Islet precursor cell (in vitro differentiated cells): Measurements from ENCODE around the gene UMOD.
"Not testable (repeated sequence)": the region's sequence is repeated elsewhere in the genome, so short reads cannot be mapped to it uniquely, and the experiment has no call there.

Source experiments
- DNase-seq: peaks from one replicate; pipeline ENCODE4 v3.0.0-alpha.2; 2018

Gene UMOD

DNA sequence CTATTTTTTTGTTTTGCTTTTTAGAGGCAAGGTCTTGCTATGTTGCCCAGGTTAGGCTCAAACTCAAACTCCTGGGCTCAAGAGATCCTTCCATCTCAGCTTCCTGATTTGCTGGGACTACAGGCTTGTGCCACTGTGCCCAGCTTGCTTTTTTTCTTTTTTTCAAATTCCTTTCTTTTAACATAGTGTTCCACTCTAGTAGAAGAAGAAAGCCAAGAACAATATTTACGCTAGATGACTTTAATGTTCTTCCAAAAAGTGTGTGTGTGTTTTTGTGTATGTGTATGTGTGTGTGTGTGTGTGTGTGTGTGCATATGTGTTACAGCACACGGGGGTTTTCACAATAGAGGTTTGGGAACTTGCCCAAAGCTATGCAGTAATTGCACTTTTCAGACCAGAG, 10.7 kb upstream of the UMOD start:
- no peak for DNase-seq

DNA sequence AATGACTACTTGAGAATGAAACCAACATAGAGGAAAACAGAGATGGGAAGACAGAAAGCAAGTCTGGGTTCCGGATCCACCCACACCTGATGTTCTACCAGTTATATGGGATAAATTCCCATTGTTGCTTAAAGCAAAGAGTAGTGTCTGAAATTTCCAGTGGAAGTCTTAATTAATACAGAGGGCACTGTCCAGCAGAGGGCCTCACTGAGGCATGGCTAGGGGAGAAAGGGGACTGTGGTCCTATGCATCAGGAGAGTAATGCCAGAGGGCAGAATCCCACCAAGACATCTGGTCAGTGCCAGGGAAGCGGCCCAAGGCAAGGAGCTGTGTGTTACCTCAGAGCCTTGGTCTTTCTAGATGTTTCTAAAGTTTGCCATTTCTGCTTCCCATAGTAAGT, 7.5 kb upstream of the UMOD start:
- no peak for DNase-seq

DNA sequence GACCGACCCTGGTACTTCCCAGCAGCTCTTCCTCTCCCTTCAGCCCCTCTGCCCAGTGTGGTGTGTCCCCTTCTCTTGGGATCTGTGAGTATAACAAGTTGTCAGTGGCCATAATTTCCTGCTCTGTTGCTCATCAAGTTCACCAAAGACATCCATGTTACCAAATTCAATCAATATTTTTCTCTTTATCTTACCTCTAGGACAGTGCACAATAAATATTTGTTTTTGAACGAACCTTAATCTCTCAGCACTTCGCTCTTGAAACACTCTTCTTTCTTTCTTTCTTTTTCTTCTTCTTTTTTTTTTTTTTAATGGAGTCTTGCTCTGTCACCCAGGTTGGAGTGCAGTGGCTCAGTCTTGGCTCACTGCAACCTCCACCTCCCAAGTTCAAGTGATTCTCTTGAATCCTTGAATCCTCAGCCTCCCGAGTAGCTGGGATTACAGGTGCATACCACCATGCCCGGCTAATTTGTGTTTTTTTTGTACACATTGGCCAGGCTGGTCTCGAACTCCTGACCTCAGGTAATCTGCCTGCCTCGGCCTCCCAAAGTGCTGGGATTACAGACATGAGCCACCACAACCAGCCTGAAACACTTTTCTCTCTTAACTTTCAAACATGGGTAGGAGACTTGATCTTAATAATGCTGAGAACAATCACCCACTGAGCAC, 2.7 kb upstream of the UMOD start:
- DNase-seq = no peak

DNA sequence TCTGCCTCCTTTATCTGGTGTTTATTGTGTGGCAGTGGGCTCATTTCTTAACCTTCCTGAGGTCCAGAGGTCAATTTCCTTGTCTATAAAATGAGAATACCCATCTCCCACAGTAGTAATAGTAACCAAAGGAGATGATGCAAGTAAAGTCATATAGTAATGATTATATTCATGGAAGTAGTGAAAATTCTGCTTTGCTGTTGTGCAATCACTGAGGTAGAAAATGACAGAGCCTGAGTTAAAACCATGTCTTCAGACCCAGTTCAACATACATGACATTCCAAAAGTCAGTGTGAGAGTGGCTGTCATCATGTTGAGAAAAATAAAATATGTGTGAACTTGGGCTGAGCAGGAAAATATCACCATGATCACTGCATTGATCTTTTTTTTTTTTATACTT, 864 bp upstream of the UMOD start:
- no peak for DNase-seq

DNA sequence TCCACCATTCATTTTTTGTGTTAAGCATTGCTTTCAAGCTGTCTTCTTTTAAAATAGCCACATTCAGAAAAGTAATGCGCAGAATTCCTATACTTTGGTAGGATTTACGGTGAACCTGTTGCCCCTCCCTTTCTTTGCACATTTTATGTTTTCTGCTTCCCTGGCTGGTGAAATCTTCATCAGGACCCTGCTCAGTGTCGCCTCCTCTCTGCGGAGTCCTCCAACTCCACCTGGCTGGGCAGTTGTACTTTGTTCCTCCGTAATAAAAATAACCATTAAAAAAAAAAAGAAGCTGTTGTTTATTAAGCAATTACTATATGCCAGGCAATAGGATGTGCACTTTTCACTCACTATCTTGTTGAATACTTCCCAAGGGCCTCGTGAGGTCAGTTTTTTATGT, 2.9 kb downstream of the UMOD start:
- no peak for DNase-seq

DNA sequence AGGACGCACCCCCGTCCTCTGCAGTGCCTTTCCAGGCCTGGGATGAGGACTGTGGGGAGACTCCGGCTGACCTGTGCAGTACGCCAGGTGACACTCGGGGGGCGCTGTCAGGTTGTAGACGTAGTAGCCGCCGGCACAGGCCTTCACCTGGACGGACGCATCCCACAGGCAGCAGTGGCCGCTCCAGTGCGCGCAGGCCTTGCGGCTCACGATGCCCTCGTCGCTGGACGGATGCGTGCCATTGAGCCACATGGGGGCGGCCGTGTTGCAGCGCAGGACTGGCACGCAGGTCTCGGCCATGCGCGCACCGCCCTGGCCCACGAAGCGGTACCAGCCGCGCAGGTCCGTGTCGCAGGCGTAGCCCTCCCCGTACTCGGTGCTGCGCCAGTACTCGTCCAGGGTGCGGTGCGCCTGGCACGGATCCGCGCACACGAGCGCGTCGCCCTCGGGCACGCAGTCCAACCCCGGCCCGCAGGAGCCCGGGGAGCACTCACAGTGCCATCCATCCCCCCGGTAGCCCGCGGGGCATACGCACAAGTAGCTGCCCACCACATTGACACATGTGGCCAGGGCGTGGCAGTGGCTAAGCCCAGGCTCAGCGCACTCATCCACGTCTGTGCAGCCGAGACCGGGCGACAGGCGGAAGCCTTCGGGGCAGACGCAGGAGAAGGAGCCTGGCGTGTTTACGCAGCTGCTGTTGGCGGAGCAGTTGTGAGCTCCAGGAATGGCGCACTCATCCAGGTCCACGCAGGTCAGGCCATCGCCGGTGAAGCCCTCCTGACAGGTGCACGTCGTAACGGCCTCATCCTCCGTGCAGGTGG, 3.9 kb downstream of the UMOD start:
- peak; percentile 57 for DNase-seq

DNA sequence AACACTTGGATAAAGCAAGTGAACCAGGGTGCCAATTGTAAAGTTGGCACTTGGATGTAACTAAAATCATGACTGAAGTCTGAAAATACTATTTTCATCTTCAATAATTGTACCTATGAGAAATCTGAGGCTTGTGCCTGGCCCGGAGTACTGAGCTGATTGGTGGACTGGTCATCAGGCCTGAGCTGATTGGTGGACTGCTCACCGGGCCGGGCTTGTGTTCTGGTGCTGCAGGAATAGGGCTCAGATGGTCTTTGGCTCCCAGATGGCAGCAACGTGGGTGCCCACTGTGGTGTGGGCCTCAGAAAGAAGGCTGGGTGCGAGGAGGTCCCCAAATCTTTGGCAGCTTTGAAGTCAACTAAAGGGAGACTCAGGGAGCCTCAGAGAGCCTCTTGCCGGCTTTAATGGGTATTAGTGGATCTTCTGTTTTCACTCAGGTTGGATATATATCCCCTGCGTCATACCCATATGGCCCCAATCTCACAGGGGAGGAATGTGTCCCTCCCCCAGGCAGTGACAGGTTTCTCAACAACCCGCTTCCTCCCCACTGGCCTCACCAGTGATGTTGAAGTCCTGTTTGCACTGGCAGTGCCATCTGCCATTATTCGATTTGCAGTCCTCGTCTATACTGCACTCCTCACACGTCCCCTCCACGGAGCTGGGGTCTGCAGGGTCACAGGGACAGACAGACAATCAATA, 4.7 kb downstream of the UMOD start:
- DNase-seq = no peak

DNA sequence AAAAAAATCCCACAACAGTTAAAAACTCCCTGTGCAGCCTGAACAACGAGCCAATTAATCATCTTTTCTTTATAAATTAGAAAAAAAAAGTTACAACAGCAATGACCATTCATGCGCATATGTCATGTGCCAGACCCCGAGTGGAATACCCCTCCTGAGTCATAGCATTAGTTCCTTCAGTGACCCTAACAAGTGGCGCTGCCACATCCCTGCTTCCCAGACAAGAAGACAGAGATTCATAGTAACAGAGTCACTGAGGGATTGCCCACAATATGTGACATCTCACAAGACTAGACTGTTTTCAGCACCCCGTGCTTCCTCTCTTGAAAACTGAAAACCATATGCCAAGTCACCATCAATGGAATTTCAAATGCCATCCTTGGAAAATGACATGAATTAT, 7.9 kb downstream of the UMOD start:
- DNase-seq = no peak

DNA sequence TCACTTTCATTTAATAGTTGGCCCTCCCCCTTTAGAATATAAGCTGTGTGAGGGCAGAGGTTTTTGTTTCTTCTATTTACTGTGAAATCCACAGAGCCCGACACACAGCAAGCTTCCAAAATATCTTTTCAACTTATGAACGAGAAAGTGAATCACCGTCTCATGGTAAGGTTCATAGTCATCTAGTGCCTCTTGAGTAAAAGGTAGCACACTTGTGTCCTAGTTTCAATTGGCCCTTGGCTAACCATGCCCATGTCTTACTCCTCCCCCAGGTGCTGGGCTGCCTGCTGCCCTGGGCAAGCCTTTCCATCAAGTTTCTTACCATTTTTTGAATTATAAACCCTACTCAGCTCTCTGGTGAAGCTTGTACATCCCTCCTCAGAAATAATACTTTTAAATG, 12.8 kb downstream of the UMOD start:
- no peak for DNase-seq

DNA sequence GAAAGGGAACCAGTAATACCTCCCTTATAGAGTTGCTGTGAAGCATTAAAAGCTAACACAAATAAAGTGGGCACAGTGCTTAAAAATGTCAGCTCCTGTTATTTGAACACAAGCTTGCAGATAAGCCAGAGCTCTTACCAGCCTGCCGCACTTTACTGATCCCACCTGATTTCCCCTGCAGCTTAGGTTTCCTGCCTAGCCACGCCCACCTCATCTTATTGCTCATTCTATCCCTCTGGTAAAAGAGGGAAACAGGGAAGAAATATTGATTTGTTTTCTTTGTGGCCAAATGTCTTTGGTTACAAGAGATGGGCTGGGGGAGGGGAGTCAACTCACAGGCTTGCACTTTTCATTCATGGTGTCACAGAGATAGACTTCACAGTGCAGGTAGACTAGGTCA, 15.6 kb downstream of the UMOD start:
- DNase-seq = no peak

DNA sequence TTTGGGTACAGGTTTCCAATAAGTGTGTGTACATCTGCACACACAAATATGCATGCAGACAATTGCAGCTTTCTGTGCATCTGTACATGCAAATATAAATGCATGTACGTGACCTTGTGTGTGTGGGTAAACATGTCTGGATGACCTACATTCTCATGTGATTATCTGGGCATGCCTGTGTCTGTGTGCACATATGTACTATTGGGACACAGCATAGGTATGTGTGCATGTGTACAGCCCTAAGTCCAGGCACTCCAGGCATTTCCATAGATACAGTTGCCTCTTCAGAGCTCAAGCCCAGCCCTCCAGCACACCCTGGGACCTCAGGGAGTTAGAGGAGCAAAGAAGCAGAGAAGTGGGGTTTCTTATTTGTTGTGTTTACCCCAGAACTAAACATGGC, 18.1 kb downstream of the UMOD start:
- DNase-seq = no peak

DNA sequence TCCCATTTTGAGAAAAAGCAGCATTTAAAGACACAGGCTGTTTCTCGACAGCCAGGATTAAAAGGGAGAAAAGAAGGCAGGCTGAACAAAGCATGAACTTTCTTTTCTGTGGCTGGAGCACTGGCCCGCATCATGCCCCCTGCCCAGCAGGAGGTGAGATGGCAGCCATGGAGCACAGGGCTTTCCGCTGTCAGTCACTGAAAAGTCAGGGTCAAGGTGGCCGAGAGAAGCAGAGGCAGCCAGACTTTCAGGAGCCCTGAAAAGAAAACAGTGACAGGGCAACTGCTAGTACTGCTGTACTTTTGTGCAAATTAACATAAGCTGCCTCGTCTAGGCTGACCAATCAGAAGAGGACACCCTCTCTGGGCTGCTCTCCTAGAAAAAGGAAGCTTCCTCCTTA, 19.4 kb downstream of the UMOD start:
- no peak for DNase-seq

DNA sequence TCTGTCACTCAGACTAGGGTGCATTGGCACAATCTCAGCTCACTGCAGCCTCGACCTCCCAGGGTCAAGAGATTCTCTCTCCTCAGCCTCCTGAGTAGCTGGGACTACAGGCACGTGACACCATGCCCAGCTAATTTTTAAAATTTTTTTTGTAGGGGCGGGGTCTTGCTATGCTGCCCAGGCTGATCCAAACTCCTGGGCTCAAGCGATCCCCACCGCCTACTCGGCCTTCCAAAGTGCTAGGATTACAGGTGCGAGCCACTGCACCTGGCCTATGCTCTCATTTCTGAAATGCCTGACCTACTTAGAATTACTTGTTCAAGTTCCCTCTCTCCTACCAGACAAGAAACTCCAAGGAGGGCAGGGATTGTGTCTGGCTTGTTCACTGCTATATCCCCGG, 20.1 kb downstream of the UMOD start:
- DNase-seq = no peak

DNA sequence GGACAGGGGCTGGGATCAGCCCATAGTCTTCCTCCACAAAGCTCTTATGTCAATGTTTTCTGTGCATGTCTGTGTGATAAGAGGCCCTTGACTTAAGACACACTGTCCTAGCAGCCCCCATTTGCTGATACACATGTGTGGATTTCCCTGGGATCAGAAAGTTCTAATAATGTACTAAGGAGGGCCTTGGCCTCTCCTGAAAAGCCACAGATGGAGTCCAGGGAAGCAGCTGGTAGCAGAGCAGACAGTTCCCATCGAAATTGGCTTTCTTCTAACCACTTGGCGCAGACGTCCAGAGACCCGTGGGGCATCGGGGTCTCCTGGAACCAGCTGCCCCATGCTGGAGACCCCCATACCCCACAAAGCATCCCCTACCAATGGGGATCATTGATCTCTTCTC, 20.9 kb downstream of the UMOD start:
- DNase-seq = no peak

DNA sequence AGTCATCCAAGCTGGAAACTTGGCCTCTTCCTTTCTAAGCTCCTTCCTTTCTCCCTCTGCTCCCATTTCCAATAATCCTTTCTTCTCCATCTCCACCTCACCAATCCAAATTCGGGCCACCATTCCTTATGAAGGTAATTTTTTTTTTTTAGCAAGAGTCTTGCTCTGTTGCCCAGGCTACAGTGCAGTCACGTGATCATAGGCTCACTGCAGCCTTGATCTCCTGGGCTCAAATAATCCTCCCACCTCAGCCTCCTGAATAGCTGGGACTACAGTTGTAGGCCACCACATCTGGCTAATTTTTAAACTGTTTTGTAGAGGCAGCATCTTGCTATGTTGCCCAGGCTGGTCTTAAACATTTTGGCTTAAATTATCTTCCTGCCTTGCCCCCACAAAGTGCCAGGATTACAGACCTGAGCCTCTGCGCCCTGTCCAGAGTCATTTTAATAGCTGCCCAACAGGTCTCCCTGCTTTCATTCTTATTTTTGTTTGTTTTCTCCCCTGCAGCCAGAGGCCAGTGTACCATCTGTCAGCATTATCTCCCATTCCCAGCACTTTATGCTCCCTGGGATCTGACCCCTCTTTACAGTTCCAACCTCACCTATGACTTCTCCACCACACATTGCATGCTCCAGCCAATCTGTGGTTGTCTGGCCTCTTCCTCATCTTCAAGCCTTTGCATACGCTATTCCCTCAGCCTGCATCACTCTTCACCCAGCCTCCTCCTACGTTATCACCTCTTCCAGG, 22.9 kb downstream of the UMOD start:
- DNase-seq = no peak

DNA sequence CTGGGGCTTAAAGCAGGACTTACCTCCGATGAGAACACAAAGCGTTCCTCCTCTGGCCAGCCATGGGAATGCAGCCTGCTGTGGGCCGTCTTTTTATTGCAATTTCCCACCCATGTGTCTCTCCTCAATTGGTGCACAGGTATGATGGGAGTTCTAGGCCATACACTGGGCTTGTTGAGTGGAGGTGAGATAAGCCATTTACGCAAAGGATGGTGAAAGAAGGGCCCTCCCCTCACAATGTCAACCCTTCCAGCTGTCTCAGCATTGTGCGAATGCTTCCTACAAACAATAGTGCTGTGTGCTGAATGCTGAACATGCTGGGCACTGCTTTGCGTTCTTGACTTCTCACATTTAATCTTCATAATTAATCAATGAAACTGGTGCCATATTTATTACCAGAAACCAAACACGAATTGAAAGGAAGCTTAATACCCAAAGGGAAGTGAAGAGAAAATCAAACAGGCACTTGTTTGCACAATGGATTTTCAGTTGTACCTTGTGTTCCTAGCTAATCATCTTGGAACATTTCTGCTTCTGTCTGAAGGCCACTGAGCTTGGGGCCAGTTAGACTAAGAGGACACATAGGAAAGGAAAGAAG, 25.0 kb downstream of the UMOD start, which contains the start of gene GP2:
TSS of gene GP2 (minus strand) at position 70 of the 598 bp plus-strand sequence. CDS start 1,082 bp downstream, outside the sequence.
- no peak for DNase-seq

DNA sequence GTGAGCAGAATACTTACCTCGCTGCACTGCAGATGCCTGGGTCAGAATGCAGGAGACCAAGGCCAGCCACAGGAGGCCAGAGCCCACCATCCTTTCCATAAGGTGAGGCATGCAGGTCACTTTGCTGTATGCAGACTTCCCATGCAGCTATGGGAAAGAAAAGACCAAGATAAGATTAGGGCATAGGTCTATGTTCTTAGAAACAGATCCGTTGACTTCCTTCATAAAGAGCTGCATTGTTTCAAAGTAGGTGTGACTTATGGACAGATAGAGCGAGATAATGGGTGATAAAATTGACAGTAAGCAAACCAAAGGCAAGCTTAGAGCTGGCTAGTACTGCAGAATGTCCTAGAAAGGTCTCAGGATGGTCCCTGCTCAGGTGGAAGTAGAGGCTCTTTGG, 26.2 kb downstream of the UMOD start:
- DNase-seq = no peak

DNA sequence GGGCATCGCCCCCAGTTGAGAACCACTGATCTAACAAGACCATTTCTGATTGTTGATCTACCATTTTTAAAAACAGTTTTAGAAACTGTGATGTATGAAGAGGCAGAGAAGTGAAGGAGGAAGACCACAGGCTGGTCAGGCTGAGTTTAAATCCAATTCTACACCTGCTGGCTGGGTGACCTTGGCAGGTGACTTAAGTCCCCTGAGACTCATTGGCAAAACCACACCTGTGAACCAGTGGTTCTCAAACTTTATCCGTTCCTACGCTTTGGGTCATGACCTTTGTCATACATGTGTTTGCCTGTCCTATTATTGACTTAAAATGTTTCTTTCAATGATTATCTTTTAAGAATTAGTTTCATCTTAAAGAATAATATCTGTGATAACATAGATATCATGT, 27.5 kb downstream of the UMOD start:
- no peak for DNase-seq

DNA sequence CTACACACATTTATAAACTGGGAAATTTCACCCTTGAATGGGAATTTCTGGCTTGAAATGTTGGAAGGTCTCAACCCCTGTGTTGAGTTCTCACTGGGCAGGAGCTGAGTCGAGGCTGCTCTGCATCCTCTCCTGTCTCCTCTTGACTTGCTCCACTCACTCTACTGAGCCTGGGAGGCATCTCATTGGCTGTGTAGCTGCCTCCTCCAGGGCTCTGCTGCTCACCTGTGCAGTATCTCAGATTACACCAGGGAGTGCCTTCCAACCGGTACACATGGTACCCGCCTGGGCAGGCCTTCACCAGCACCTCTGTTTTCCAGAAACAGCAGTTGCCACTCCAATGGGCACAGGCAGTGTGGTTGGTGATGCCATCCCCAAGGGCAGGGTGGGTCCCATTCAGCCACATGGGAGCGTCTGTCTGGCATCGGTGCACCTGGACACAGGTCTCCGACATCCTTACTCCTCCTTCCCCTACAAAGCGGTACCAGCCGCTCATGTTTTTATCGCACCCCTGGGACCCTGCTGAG, 28.9 kb downstream of the UMOD start:
- DNase-seq = no peak

DNA sequence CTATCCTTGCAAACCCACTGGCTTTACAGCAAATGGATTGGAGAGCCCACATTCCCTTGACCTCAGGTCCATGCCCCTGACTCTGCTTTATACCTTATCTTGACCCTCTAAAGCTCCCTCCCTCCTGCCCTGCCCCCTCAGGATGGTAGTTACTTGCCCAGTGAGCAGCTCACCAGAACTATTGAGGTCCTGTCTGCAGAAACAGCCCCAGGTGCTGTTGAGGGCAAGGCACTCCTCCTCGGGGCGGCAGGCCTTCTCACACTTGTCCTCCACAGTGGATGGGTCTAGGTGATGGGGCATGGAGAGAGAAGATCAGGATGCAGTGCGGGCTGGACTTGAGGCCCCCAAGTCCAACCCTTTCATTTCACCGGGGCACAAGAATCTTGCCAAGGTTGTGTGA, 29.8 kb downstream of the UMOD start:
- no peak for DNase-seq

DNA sequence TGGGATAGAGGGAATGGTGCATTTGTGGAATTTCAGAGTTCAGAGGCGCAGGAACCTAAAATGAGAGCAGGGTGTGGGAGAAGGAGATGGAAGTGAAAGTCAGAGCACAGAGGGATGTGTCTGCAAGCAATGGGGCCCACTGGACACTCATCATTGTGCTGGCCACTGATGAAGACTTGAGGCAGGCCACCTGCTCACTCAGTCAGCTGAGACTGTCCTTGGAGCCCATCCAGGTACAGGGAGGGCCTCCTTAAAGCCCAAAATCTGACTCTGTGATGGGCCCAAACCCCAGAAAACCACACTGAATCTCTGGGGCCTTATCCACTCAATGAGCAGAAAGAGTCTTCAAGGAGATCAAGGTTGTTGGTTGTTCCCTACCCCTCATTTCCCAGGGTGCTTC, 30.8 kb downstream of the UMOD start:
- no peak for DNase-seq

DNA sequence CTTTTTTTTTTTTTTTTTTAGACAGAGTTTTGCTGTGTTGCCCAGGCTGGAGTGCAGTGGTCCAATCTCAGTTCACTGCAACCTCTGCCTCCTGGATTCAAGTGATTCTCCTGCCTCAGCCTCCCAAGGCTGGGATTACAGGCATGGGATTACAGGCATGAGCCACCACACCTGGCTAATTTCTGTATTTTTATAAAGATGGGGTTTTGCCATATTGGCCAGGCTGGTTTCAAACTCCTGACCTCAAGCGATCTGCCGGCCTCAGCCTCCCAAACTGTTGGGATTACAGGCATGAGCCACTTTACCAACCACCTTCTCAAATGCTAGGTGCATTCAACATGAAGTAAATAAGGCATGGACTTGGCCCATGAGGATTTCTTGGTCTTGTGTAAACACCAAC, 31.5 kb downstream of the UMOD start:
- not testable (repeated sequence) for DNase-seq

DNA sequence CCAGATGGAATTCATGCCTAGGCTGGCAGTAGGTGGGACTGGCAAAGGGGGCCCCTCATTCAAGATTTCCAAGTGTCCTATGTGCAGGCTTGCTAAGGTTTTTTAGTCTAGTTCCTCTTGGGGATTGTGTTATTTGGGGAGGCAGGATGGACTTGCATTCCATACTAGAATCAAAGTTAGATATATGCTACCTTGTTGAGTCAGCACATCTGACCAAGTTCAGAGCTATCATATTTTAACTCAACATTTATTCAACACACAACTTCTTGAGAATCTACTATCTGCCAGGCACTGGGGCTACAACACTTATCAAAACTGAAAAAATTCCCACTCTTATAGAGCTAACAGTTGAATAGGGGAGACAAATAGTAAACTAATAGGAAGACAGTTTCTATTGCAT, 31.9 kb downstream of the UMOD start:
- DNase-seq = no peak
